H1 (cell line): Measurements from ENCODE around the gene TEX22. TPM values are rescaled to one million over a fixed set of nuclear protein-coding genes. Genes with fewer than 3 reads are reported as not detected.

ENCODE experiments used
- CEBPB ChIP-seq: IDR thresholded peaks from 2 replicates; pipeline ENCODE4 v1.6.1; 2012; ENCODE audit warnings: low read depth, low read length
- CHD7 ChIP-seq: fragments of 300-600 bp; sonication (generic); IDR thresholded peaks from 2 replicates; pipeline ENCODE4 v1.7.1; 2012; ENCODE audit warnings: low read length, moderate library complexity, mild to moderate bottlenecking, inconsistent platforms; ENCODE audit not compliant: insufficient replicate concordance
- GTF2F1 ChIP-seq: IDR thresholded peaks from 2 replicates; pipeline ENCODE4 v1.6.1; 2012; ENCODE audit warnings: low read depth, low read length, improper control_type of control experiment, borderline replicate concordance
- PHF8 ChIP-seq: fragments of 200-600 bp; sonication (generic); conservative IDR thresholded peaks from 2 replicates; pipeline ENCODE4 v1.7.1; 2012; ENCODE audit warnings: low read depth, mild to moderate bottlenecking, inconsistent platforms, low read length, moderate library complexity
- SIRT6 ChIP-seq: IDR thresholded peaks from one replicate; pipeline ENCODE4 v1.7.1; 2012; ENCODE audit warnings: low read length, inconsistent platforms
- SUZ12 ChIP-seq: fragments of 200-600 bp; sonication (generic); IDR thresholded peaks from 2 replicates; pipeline ENCODE4 v1.6.1; 2012; ENCODE audit warnings: mild to moderate bottlenecking, inconsistent platforms, low read length, moderate library complexity, mixed read lengths
- polyA plus RNA-seq, 7 experiments: library from polyadenylated mRNA; depleted of rRNA in 3 of 7; stranded (reverse) in 5 of 7; unstranded in 2 of 7; fragments of >200 nt in 5 of 7; fragments of 200-250 nt in 2 of 7; gene quantifications; 1 replicate in 5 of 7; 2 replicates in 1 of 7; 4 replicates in 1 of 7; pipeline versions ENCODE4 v1.2.1 to v1.2.3, GENCODE V29; 2011 to 2013; ENCODE audit warnings: missing spikeins in 2 of 7, mixed read lengths in 2 of 7
- total RNA-seq: library from RNA; stranded (reverse); fragmentation: NEBNext Ultra II Directional; extraction: Animal tissue kit (Norgen Biotek cat#: 25700); gene quantifications from 2 replicates; pipeline ENCODE4 v1.2.1, GENCODE V29; 2021

Gene TEX22
- total and polyA plus RNA-seq, 2 of the 8 experiments (the other 6 are each of a cell fraction or from before 2014, with no cell fraction given) = 0.24 to 0.39 TPM

GRCh38 chr14:105422695-105423487 is 24.6 kb downstream of the TEX22 start (continued):
- TF ChIP-seq CHD7 (no peak), GTF2F1 (no peak), SIRT6 (no peak), CEBPB (no peak), SUZ12 (no peak), PHF8 (no peak)
